H7 (cell line): Measurements from ENCODE around the gene COBL. TPM values are rescaled to one million over a fixed set of nuclear protein-coding genes. Genes with fewer than 3 reads are reported as not detected.

Experiments used
- DNase-seq: peaks from one replicate; pipeline ENCODE4 v3.0.0; 2012
- H3K27me3 ChIP-seq: 2 replicates; pipeline ENCODE4 v1.6.0; 2011; ENCODE audit warnings: mild to moderate bottlenecking, low read length; ENCODE audit not compliant: control insufficient read depth, insufficient read depth
- H3K36me3 ChIP-seq: replicated peaks from 2 replicates; pipeline ENCODE4 v1.5.1; 2011; ENCODE audit warnings: low read length; ENCODE audit not compliant: control insufficient read depth, insufficient read depth
- H3K4me3 ChIP-seq: 2 replicates; pipeline ENCODE4 v1.5.1; 2011; ENCODE audit warnings: low read depth, mild to moderate bottlenecking, control low read depth, low read length, moderate library complexity; ENCODE audit not compliant: insufficient read depth
- total RNA-seq: library from RNA; depleted of rRNA; stranded (reverse); fragments of >200 nt; shearing (Covaris generic); gene quantifications from 2 replicates; pipeline ENCODE4 v1.2.3, GENCODE V29; 2014

COBL gene
- total RNA-seq, 1 experiment from 2014 or later = 4.6 TPM

DNA sequence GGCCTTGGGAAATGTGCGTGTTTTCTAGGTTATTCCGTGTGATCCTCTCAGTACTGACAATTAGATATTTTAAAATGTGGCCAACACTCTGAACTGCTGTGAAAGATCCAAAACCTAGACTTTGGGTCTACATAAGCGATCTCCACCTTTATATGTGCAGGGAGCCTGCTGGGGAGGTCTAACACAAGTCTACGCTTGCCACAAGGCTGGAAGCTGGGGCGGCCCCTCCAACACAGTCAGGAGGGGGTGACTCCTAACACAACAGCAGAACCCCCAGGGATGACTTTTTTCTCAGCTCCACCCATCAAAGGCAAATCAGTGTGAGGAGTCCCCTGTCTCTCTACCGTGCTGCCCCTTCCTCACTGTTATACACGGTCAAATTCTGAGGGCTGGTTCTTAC, 202.6 kb downstream of the COBL start:
- Histone ChIP-seq H3K4me3 (no peak overlapping the region), H3K27me3 (no peaks in the 10 kb centered on the region), H3K36me3 (no peaks in the 10 kb centered on the region)
- DNase-seq = no peak

GRCh38 chr7:51113560-51113959, 203.0 kb downstream of the COBL start:
- Histone ChIP-seq H3K4me3 (no peak overlapping the region), H3K36me3 (no peaks in the 10 kb centered on the region), H3K27me3 (no peaks in the 10 kb centered on the region)
- DNase-seq = no peak

DNA sequence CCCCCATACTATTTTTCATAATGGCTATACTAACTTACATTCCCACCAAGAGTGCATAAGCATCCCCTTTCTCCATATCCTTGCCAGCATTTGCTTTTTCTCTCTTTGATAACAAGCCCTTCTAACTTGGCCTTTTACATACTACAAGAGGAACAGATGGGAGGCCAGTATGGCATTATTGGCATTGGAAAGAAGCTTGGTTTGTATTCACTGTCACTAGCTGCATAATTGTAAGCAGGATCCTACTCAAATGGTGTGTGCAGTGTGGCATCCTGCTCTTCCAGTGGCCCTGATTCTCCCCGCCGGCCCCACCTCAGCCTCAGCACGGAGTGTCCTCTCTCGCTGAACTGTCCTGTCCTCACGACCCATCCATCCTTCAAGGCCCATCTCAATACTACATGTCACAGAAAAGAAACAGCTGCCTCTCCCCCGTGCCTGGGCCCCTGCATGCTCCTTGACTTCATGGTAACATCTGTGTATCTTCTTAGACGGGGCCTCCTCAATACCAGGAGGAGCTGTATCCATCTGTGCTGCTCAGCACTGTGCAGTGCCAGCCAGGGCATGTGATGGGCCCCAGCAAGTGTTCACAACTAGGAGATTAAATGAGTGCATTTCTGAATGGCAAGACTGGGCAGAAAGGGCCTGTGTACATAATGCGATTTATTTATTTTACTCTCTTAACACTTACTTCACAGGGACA, 205.2 kb downstream of the COBL start:
- Histone ChIP-seq H3K36me3 (no peaks in the 10 kb centered on the region), H3K27me3 (no peaks in the 10 kb centered on the region), H3K4me3 (no peak overlapping the region)
- DNase-seq = no peak

- H3K4me3 ChIP-seq = no peak overlapping the region
- no peaks in the 10 kb centered on the region for H3K27me3 ChIP-seq
- no peaks in the 10 kb centered on the region for H3K36me3 ChIP-seq
- no peak for DNase-seq
Observed at GRCh38 chr7:51108134-51108533, 208.5 kb downstream of the COBL start.

DNA sequence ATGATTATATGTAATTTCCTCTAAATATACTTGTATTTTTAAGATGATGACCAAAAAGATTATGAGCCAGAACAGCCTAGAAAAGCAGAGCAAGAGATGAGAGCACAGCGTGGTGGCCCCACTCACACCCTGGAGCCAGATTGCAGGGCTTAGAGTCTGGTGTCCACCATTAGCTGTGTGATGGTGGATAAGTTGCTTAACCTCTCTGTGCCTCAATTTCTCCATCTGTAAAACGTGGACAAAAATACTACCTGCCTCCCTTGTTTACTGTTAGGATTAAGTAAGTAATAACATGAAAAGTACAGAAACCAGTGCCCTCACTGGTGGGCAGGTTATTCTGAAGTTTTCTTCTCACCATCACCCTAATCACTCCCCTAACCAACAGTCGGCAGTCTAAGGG, 212.3 kb downstream of the COBL start:
- Histone ChIP-seq H3K4me3 (no peak overlapping the region), H3K36me3 (no peaks in the 10 kb centered on the region), H3K27me3 (no peaks in the 10 kb centered on the region)
- DNase-seq = no peak

GRCh38 chr7:51103718-51104117, 212.9 kb downstream of the COBL start:
- Histone ChIP-seq H3K27me3 (no peaks in the 10 kb centered on the region), H3K36me3 (no peaks in the 10 kb centered on the region), H3K4me3 (no peak overlapping the region)
- no peak for DNase-seq

- H3K4me3 ChIP-seq = no peak overlapping the region
- no peak for DNase-seq
- no peaks in the 10 kb centered on the region for H3K27me3 ChIP-seq
- H3K36me3 ChIP-seq = no peaks in the 10 kb centered on the region
Observed at GRCh38 chr7:51102828-51103227, 213.8 kb downstream of the COBL start.

DNA sequence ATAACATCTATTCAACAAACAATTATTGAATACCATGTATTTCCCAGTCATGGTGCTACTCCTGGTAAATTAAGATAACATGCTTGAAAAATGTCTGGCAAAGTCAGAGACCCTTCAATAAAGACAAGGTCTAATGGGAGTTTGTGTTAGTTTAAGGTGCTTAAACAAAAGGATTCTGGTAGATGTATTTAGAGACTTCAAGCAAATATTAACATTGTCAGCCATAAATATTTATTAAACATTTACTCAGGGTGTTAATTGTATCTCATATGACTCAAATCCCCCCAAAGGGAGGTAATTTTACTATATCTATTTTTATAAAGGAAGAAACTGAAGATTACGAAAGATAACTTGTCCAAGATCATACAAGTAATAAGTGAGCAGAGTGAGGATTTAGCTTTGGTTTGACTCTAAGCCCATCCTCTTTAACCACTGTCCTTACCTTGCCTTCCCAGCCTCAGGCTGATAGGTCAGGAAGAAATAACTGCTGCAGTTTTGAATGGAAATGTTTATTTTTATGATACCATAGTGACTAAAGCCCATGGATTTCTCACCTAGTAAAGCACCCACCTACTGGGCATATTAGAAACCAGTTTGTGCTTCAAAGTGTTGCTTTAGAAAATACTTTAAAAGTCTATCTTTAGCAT, 215.4 kb downstream of the COBL start:
- Histone ChIP-seq H3K36me3 (no peaks in the 10 kb centered on the region), H3K27me3 (no peaks in the 10 kb centered on the region), H3K4me3 (no peak overlapping the region)
- no peak for DNase-seq

GRCh38 chr7:51090411-51090810, 226.2 kb downstream of the COBL start:
- no peaks in the 10 kb centered on the region; the same call in 1 of the 2 replicates for H3K36me3 ChIP-seq
- no peak overlapping the region for H3K4me3 ChIP-seq
- no peak for DNase-seq
- no peaks in the 10 kb centered on the region for H3K27me3 ChIP-seq

GRCh38 chr7:51085034-51085692, 231.4 kb downstream of the COBL start:
- peaks cover 2% of the 10 kb centered on the region for H3K36me3 ChIP-seq
- no peak overlapping the region for H3K4me3 ChIP-seq
- no peak for DNase-seq
- H3K27me3 ChIP-seq = no peaks in the 10 kb centered on the region

DNA sequence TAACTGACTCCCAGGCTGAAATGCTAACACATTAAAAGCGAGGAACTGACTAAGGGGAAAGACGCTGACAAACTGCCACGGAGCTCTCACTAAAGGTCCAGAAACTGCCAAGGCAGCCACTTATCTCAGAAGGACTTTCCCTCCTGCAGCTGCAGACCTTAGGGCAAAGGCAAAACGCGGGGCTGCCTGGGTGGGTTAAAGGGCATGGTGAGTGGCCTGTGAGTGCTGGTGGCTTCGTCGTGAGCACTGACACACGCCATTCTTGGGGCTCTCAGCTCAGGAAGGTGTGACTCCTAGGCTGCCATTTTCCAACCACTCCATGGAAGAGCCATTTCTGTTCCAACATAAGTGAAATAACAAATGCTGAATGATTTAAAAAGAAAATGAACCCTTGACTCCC, 232.5 kb downstream of the COBL start:
- H3K36me3 ChIP-seq = peaks cover 2% of the 10 kb centered on the region
- H3K4me3 ChIP-seq = no peak overlapping the region
- no peaks in the 10 kb centered on the region for H3K27me3 ChIP-seq
- DNase-seq = no peak

DNA sequence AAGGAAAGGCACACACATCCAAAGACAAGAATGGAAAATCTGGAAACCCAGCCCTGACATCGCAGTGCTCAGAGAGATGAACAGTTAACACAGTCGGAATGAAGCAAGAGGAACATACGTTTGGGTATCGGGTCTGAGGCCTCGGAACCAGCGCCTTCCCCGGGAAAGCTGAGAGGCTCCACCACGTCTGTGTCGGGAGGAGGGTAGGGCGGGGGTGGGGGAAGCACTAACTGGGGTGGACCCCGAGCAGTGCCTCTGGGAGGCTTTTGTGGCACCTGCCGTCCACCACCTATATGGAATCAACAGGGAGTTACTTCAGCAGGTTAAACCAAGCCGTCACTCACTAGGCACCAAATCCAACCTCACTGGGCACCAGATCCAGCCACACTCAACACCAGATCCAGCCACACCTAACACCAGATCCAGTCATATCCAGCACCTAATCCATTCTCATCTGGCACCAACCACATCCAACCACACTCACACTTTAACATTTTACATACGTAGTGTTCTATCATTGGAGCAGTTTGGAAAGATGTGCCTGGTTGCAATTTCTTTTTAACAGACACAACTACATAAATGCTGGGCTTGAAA, 233.6 kb downstream of the COBL start:
- H3K27me3 ChIP-seq = no peaks in the 10 kb centered on the region
- no peak for DNase-seq
- no peak overlapping the region for H3K4me3 ChIP-seq
- peaks cover 2% of the 10 kb centered on the region for H3K36me3 ChIP-seq

DNA sequence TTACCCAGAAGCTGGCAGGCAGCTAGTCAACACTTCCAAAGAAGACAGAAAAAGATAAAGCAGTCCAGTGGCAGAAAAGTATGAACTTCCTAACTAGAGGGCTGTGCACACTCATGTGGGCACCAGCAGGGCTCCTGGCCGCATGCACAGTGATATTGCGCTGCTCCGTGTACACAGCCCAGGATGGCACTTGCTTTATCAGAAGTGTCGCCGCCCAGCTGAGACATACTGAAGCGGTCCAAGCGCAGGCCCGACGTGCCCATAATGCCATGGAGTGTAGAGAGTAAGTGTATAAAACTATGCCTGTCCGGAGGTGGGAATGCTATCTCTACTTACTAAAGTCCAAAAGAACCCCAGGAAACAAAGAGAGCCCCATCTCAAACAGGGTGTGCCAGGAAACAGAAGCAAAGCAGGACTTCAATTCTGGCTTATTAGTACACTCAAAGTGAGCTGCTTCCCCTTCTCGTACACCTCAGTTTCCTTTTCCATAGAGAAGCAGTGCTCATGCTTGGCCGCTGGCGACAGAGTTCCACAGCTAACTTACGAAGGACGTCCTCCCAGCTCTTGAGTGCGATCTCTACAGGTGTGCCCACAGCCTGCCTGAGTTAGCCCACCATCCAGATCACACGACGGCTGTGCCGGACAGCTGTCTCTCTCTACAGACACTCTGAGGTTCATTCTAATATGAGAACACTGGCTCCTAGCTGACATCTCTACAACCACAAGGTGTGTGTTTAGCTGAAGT, 234.3 kb downstream of the COBL start:
- peaks cover 2% of the 10 kb centered on the region for H3K36me3 ChIP-seq
- no peak for DNase-seq
- H3K4me3 ChIP-seq = no peak overlapping the region
- H3K27me3 ChIP-seq = no peaks in the 10 kb centered on the region

- no peak for DNase-seq
- H3K36me3 ChIP-seq = peaks cover 2% of the 10 kb centered on the region
Observed at GRCh38 chr7:51081270-51081890, 235.2 kb downstream of the COBL start.

More at GRCh38 chr7:51081270-51081890, 235.2 kb downstream of the COBL start:
- H3K4me3 ChIP-seq = no peak overlapping the region
- no peaks in the 10 kb centered on the region for H3K27me3 ChIP-seq
